Testis (tissue), 2 donors: ENCODE measurements around the gene LRRC49.

ENCODE experiments used
- POLR2A ChIP-seq: fragments of 450-650 bp; IDR thresholded peaks from one replicate; pipeline ENCODE4 v1.6.1; 2017; ENCODE audit warnings: antibody characterized with exemption, mild to moderate bottlenecking, moderate library complexity
- TF ChIP-seq, protein P1 (sequence below), 3 experiments: fragments of 450-650 bp in 2 of 3; fragments of 200-600 bp in 1 of 3; sonication (generic) in 1 of 3; IDR thresholded peaks; one replicate each; pipeline ENCODE4 v1.5.1; 2016 to 2019; ENCODE audit warnings: antibody characterized with exemption in 3 of 3, mild to moderate bottlenecking in 2 of 3, moderate library complexity in 1 of 3

DNA sequence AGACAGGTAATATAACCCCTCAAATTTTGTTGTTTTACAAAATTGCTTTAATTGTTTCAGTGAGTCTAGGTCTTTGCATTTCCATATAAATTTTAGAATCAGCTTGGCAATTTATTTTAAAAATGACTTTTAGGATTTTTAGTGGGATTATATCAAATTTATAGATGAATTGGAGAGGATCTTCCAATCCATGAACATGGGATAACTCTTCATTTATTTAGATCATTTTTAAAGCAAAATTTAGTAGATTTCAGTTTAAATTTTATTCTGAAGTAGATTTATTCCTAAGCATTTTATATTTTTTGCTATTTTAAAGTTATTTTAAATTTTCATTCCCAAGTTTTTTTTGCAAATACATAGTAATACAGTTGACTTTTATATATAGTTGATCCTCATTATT is 164.5 kb downstream of the LRRC49 start:
- TF ChIP-seq, protein P1, sequence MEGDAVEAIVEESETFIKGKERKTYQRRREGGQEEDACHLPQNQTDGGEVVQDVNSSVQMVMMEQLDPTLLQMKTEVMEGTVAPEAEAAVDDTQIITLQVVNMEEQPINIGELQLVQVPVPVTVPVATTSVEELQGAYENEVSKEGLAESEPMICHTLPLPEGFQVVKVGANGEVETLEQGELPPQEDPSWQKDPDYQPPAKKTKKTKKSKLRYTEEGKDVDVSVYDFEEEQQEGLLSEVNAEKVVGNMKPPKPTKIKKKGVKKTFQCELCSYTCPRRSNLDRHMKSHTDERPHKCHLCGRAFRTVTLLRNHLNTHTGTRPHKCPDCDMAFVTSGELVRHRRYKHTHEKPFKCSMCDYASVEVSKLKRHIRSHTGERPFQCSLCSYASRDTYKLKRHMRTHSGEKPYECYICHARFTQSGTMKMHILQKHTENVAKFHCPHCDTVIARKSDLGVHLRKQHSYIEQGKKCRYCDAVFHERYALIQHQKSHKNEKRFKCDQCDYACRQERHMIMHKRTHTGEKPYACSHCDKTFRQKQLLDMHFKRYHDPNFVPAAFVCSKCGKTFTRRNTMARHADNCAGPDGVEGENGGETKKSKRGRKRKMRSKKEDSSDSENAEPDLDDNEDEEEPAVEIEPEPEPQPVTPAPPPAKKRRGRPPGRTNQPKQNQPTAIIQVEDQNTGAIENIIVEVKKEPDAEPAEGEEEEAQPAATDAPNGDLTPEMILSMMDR (IDR thresholded peaks at IDR 0.05), result no peak
- no peak for TF ChIP-seq POLR2A
